Mesenchymal stem cell (in vitro differentiated cells and primary cell): ENCODE data around the gene PPP6R3.
A peak's percentile ranks its signal among the peaks of the same experiment; 100 is the strongest.

ENCODE experiments used
- DNase-seq: peaks from one replicate; pipeline ENCODE4 v3.0.0-alpha.2; 2013
- H2AFZ ChIP-seq: one replicate; pipeline ENCODE4 v1.6.1; 2013; ENCODE audit warnings: low read depth, mild to moderate bottlenecking, control low read depth, inconsistent platforms, low read length, moderate library complexity
- H2AK5ac ChIP-seq: 2 replicates; pipeline ENCODE4 v1.6.1; 2013; ENCODE audit warnings: low read length, moderate library complexity, mild to moderate bottlenecking, inconsistent platforms; ENCODE audit not compliant: severe bottlenecking
- H2BK120ac ChIP-seq: one replicate; pipeline ENCODE4 v1.6.1; 2013; ENCODE audit warnings: low read depth, mild to moderate bottlenecking, inconsistent platforms, low read length, moderate library complexity
- H2BK12ac ChIP-seq, 2 experiments: one replicate each; pipeline ENCODE4 v1.6.1; 2013; ENCODE audit warnings: inconsistent platforms in 2 of 2, low read length in 2 of 2, mild to moderate bottlenecking in 2 of 2, moderate library complexity in 2 of 2, control low read depth in 1 of 2
- H2BK15ac ChIP-seq: one replicate; pipeline ENCODE4 v1.6.1; 2013; ENCODE audit warnings: mild to moderate bottlenecking, low read depth, inconsistent platforms; ENCODE audit not compliant: poor library complexity, severe bottlenecking
- H2BK5ac ChIP-seq: 2 replicates; pipeline ENCODE4 v1.6.1; 2013; ENCODE audit warnings: low read depth, mild to moderate bottlenecking, low read length, control low read depth, inconsistent platforms; ENCODE audit not compliant: poor library complexity, severe bottlenecking
- H3K14ac ChIP-seq, 2 experiments: one replicate each; pipeline ENCODE4 v1.6.1; 2013; ENCODE audit warnings: inconsistent platforms in 2 of 2, low read length in 2 of 2, control low read depth in 1 of 2, mild to moderate bottlenecking in 1 of 2, moderate library complexity in 1 of 2
- H3K18ac ChIP-seq, 2 experiments: one replicate each; pipeline ENCODE4 v1.6.1; 2013; ENCODE audit warnings: inconsistent platforms in 2 of 2, low read length in 2 of 2, control low read depth in 1 of 2, low read depth in 1 of 2, mild to moderate bottlenecking in 1 of 2
- H3K23ac ChIP-seq, 2 experiments: one replicate each; pipeline ENCODE4 v1.6.1; 2013; ENCODE audit warnings: inconsistent platforms in 2 of 2, low read length in 2 of 2, mild to moderate bottlenecking in 2 of 2, moderate library complexity in 2 of 2, control low read depth in 1 of 2
- H3K27ac ChIP-seq: 2 replicates; pipeline ENCODE4 v1.5.1; 2013; ENCODE audit warnings: mild to moderate bottlenecking, moderate library complexity, low read length, control low read depth, inconsistent platforms; ENCODE audit not compliant: poor library complexity, severe bottlenecking
- H3K27me3 ChIP-seq, 2 experiments: 2 replicates each; pipeline versions ENCODE4 v1.6.1 to v1.7.0; 2013; ENCODE audit warnings: low read length in 2 of 2, mild to moderate bottlenecking in 2 of 2, moderate library complexity in 2 of 2, control low read depth in 1 of 2, inconsistent platforms in 1 of 2; ENCODE audit not compliant: control insufficient read depth in 1 of 2, insufficient read depth in 1 of 2
- H3K36me3 ChIP-seq, 2 experiments: 2 replicates each; pipeline versions ENCODE4 v1.6.1 to v1.7.0; 2013; ENCODE audit warnings: low read length in 2 of 2, control low read depth in 1 of 2, inconsistent platforms in 1 of 2, low read depth in 1 of 2, mild to moderate bottlenecking in 1 of 2; ENCODE audit not compliant: insufficient read depth in 2 of 2, control insufficient read depth in 1 of 2
- H3K4ac ChIP-seq, 2 experiments: one replicate each; pipeline ENCODE4 v1.6.1; 2013; ENCODE audit warnings: inconsistent platforms in 2 of 2, low read length in 2 of 2, mild to moderate bottlenecking in 2 of 2, moderate library complexity in 2 of 2, control low read depth in 1 of 2, low read depth in 1 of 2
- H3K4me1 ChIP-seq: 2 replicates; pipeline ENCODE4 v1.6.1; 2013; ENCODE audit warnings: low read depth, low read length, control low read depth; ENCODE audit not compliant: control insufficient read depth, insufficient read depth
- H3K4me2 ChIP-seq: 2 replicates; pipeline ENCODE4 v1.6.1; 2013; ENCODE audit warnings: low read length, mild to moderate bottlenecking, inconsistent platforms; ENCODE audit not compliant: poor library complexity, severe bottlenecking
- H3K4me3 ChIP-seq, 2 experiments: 2 replicates each; pipeline versions ENCODE4 v1.5.1 to v1.7.0; 2013; ENCODE audit warnings: low read length in 2 of 2, mild to moderate bottlenecking in 2 of 2, control low read depth in 1 of 2, low read depth in 1 of 2; ENCODE audit not compliant: insufficient read depth in 1 of 2
- H3K79me1 ChIP-seq: replicated peaks from 2 replicates; pipeline ENCODE4 v1.6.1; 2013; ENCODE audit warnings: mild to moderate bottlenecking, control low read depth, low read length, inconsistent platforms; ENCODE audit not compliant: poor library complexity, severe bottlenecking
- H3K9ac ChIP-seq: 2 replicates; pipeline ENCODE4 v1.7.0; 2013; ENCODE audit warnings: mild to moderate bottlenecking, low read length, moderate library complexity
- H3K9me3 ChIP-seq: 2 replicates; pipeline ENCODE4 v1.7.0; 2013; ENCODE audit warnings: mild to moderate bottlenecking, low read length; ENCODE audit not compliant: control insufficient read depth
- H4K8ac ChIP-seq: one replicate; pipeline ENCODE4 v1.6.1; 2013; ENCODE audit warnings: inconsistent platforms, mild to moderate bottlenecking, low read length, moderate library complexity
- H4K91ac ChIP-seq: one replicate; pipeline ENCODE4 v1.6.1; 2013; ENCODE audit warnings: mild to moderate bottlenecking, low read length, inconsistent platforms
- WGBS: methylation state at CpG from one replicate; pipeline ENCODE4 v1.1.7; 2013; ENCODE audit warnings: mixed read lengths; 5-methylcytosine and 5-hydroxymethylcytosine counted together

The PPP6R3 gene

GRCh38 chr11:68660066-68660810, 199.7 kb downstream of the PPP6R3 start:
- H3K9ac ChIP-seq, result no peak overlapping the region
- peaks cover 66 to 84% of the 10 kb centered on the region in 2 experiments for H3K27me3 ChIP-seq
- peaks cover 7% of the 10 kb centered on the region for H3K4me1 ChIP-seq
- no peak overlapping the region for H3K4ac ChIP-seq
- 89% methylated on average over 18 of the region's 18 CpGs for WGBS
- H2BK5ac ChIP-seq, result no peak overlapping the region
- H3K27ac ChIP-seq, result no peak overlapping the region
- no peak overlapping the region for H2BK15ac ChIP-seq
- no peak overlapping the region for H4K8ac ChIP-seq
- no peak overlapping the region for H3K4me2 ChIP-seq
- no peak overlapping the region for H2AK5ac ChIP-seq
- H3K36me3 ChIP-seq, result peaks cover 0 to 4% of the 10 kb centered on the region in 2 experiments
- DNase-seq, result no peak
- no peak overlapping the region for H2AFZ ChIP-seq
- H3K14ac ChIP-seq, result no peak overlapping the region
- H3K4me3 ChIP-seq, result no peak overlapping the region
- H4K91ac ChIP-seq, result no peak overlapping the region
- H3K23ac ChIP-seq, result no peak overlapping the region
- no peak overlapping the region for H2BK120ac ChIP-seq
- H2BK12ac ChIP-seq, result no peak overlapping the region
- peaks cover 19% of the 10 kb centered on the region for H3K9me3 ChIP-seq
- H3K79me1 ChIP-seq, result no peaks in the 10 kb centered on the region
- H3K18ac ChIP-seq, result no peak overlapping the region

GRCh38 chr11:68661014-68661413, 200.5 kb downstream of the PPP6R3 start:
- no peak for DNase-seq
- H4K8ac ChIP-seq, result no peak overlapping the region
- no peak overlapping the region for H2AK5ac ChIP-seq
- H2BK12ac ChIP-seq, result no peak overlapping the region
- H4K91ac ChIP-seq, result no peak overlapping the region
- H3K23ac ChIP-seq, result no peak overlapping the region
- WGBS, result 80% methylated on average over 15 of the region's 15 CpGs
- H3K4me3 ChIP-seq, result no peak overlapping the region
- peaks cover 7% of the 10 kb centered on the region for H3K4me1 ChIP-seq
- no peak overlapping the region for H3K14ac ChIP-seq
- no peak overlapping the region for H3K4me2 ChIP-seq
- no peak overlapping the region for H3K18ac ChIP-seq
- H3K4ac ChIP-seq, result no peak overlapping the region
- no peak overlapping the region for H2AFZ ChIP-seq
- no peak overlapping the region for H3K9ac ChIP-seq
- H3K27ac ChIP-seq, result no peak overlapping the region
- H2BK120ac ChIP-seq, result no peak overlapping the region
- H2BK5ac ChIP-seq, result no peak overlapping the region
- peaks cover 62 to 82% of the 10 kb centered on the region in 2 experiments for H3K27me3 ChIP-seq
- H3K79me1 ChIP-seq, result no peaks in the 10 kb centered on the region
- peaks cover 0 to 4% of the 10 kb centered on the region in 2 experiments for H3K36me3 ChIP-seq
- H2BK15ac ChIP-seq, result no peak overlapping the region
- peaks cover 12% of the 10 kb centered on the region for H3K9me3 ChIP-seq

- Histone ChIP-seq H3K79me1 (no peaks in the 10 kb centered on the region), H3K9me3 (peaks cover 12% of the 10 kb centered on the region), H3K9ac (no peak overlapping the region), H3K4me3 (no peak overlapping the region), H2AK5ac (no peak overlapping the region), H3K14ac (no peak overlapping the region), H2AFZ (no peak overlapping the region), H3K27me3 (peaks cover 63 to 82% of the 10 kb centered on the region in 2 experiments), H2BK120ac (no peak overlapping the region), H3K23ac (no peak overlapping the region), H2BK5ac (no peak overlapping the region), H3K36me3 (peaks cover 0 to 4% of the 10 kb centered on the region in 2 experiments), H3K4ac (no peak overlapping the region), H3K4me2 (no peak overlapping the region), H4K8ac (no peak overlapping the region), H2BK15ac (no peak overlapping the region), H2BK12ac (no peak overlapping the region), H3K27ac (no peak overlapping the region), H4K91ac (no peak overlapping the region), H3K18ac (no peak overlapping the region), H3K4me1 (peaks cover 7% of the 10 kb centered on the region)
- no peak for DNase-seq
- 86% methylated on average over 16 of the region's 18 CpGs for WGBS
These were observed 201.4 kb downstream of the PPP6R3 start for GRCh38 chr11:68661697-68662603.

GRCh38 chr11:68663482-68664010, 203.0 kb downstream of the PPP6R3 start:
- no peak overlapping the region for H2BK12ac ChIP-seq
- no peak overlapping the region for H2AFZ ChIP-seq
- H3K23ac ChIP-seq, result no peak overlapping the region
- H3K4me1 ChIP-seq, result peaks cover 7% of the 10 kb centered on the region
- no peak overlapping the region for H3K27ac ChIP-seq
- 93% methylated on average over 14 of the region's 18 CpGs for WGBS
- no peak overlapping the region for H2BK15ac ChIP-seq
- no peak overlapping the region for H4K91ac ChIP-seq
- H3K18ac ChIP-seq, result no peak overlapping the region
- H3K9ac ChIP-seq, result no peak overlapping the region
- peak overlapping the region in 1 of 2 experiments; percentile 53 for H3K14ac ChIP-seq
- H3K36me3 ChIP-seq, result peaks cover 0 to 4% of the 10 kb centered on the region in 2 experiments
- H3K4me2 ChIP-seq, result no peak overlapping the region
- H3K27me3 ChIP-seq, result peaks cover 65 to 79% of the 10 kb centered on the region in 2 experiments
- no peak overlapping the region for H3K4ac ChIP-seq
- peaks cover 12% of the 10 kb centered on the region for H3K9me3 ChIP-seq
- H2BK120ac ChIP-seq, result no peak overlapping the region
- H3K4me3 ChIP-seq, result peak overlapping the region in 1 of 2 experiments; percentile 14
- no peak overlapping the region for H2AK5ac ChIP-seq
- no peak overlapping the region for H2BK5ac ChIP-seq
- H4K8ac ChIP-seq, result no peak overlapping the region
- no peaks in the 10 kb centered on the region for H3K79me1 ChIP-seq
- no peak for DNase-seq
